Osteoblast (primary cell): ENCODE results near the gene GAS2L2. TPM values are rescaled to one million over a fixed set of nuclear protein-coding genes. Genes with fewer than 3 reads are reported as not detected.

Source experiments
- DNase-seq: peaks from one replicate; pipeline ENCODE4 v3.0.0; 2011; ENCODE audit warnings: low spot score, mixed read lengths; ENCODE audit not compliant: insufficient read length; ENCODE audit errors: missing footprints
- H2AFZ ChIP-seq: 2 replicates; pipeline ENCODE4 v1.6.0; 2011; ENCODE audit warnings: mild to moderate bottlenecking, low read length
- H3K27ac ChIP-seq: 2 replicates; pipeline ENCODE4 v1.5.1; 2011; ENCODE audit warnings: mild to moderate bottlenecking, low read depth, low read length, moderate library complexity
- H3K27me3 ChIP-seq: 2 replicates; pipeline ENCODE4 v1.6.0; 2012; ENCODE audit warnings: mild to moderate bottlenecking, control low read depth, inconsistent platforms, low read length, moderate library complexity; ENCODE audit not compliant: insufficient read depth
- H3K36me3 ChIP-seq: 2 replicates; pipeline ENCODE4 v1.5.1; 2011; ENCODE audit warnings: mild to moderate bottlenecking, low read length, control low read depth, moderate library complexity; ENCODE audit not compliant: insufficient read depth
- H3K4me1 ChIP-seq: 2 replicates; pipeline ENCODE4 v1.5.1; 2011; ENCODE audit warnings: mild to moderate bottlenecking, low read length, control low read depth, moderate library complexity; ENCODE audit not compliant: insufficient read depth
- H3K4me2 ChIP-seq: 2 replicates; pipeline ENCODE4 v1.6.0; 2011; ENCODE audit warnings: mild to moderate bottlenecking, low read length; ENCODE audit not compliant: insufficient read depth
- H3K4me3 ChIP-seq: fragments of 200-600 bp; sonication (generic); 3 replicates; pipeline ENCODE4 v1.5.1; 2012; ENCODE audit warnings: mild to moderate bottlenecking, low read length, inconsistent platforms; ENCODE audit not compliant: insufficient read depth
- H3K79me2 ChIP-seq: 2 replicates; pipeline ENCODE4 v1.6.0; 2012; ENCODE audit warnings: mild to moderate bottlenecking, low read length, control low read depth, inconsistent platforms; ENCODE audit not compliant: insufficient read depth
- H3K9me3 ChIP-seq: 2 replicates; pipeline ENCODE4 v1.5.1; 2011; ENCODE audit warnings: low read depth, low read length, control low read depth
- H4K20me1 ChIP-seq: 2 replicates; pipeline ENCODE4 v1.6.0; 2012; ENCODE audit warnings: mild to moderate bottlenecking, low read length, control low read depth; ENCODE audit not compliant: insufficient read depth
- total RNA-seq: library from RNA; depleted of rRNA; stranded (reverse); fragments of >200 nt; gene quantifications from 2 replicates; pipeline ENCODE4 v1.2.3, GENCODE V29; 2012
- TF ChIP-seq, protein P1 (sequence below): IDR thresholded peaks from 2 replicates; pipeline ENCODE4 v1.5.1; 2011; ENCODE audit warnings: mild to moderate bottlenecking, low read depth, low read length, moderate library complexity; ENCODE audit errors: extremely low read depth

The GAS2L2 gene
- total RNA-seq, 1 donor, result not detected

GRCh38 chr17:35764123-35764991 lies 11.3 kb upstream of the GAS2L2 start:
- Histone ChIP-seq H3K4me2 (peak overlapping the region; percentile 79), H3K79me2 (no peaks in the 10 kb centered on the region), H2AFZ (peak overlapping the region; percentile 85), H3K9me3 (no peaks in the 10 kb centered on the region), H3K4me1 (peaks cover 5% of the 10 kb centered on the region), H4K20me1 (no peaks in the 10 kb centered on the region), H3K27ac (no peak overlapping the region), H3K4me3 (peak overlapping the region; percentile 62), H3K36me3 (no peaks in the 10 kb centered on the region), H3K27me3 (peaks cover 25% of the 10 kb centered on the region)
- TF ChIP-seq, protein P1, sequence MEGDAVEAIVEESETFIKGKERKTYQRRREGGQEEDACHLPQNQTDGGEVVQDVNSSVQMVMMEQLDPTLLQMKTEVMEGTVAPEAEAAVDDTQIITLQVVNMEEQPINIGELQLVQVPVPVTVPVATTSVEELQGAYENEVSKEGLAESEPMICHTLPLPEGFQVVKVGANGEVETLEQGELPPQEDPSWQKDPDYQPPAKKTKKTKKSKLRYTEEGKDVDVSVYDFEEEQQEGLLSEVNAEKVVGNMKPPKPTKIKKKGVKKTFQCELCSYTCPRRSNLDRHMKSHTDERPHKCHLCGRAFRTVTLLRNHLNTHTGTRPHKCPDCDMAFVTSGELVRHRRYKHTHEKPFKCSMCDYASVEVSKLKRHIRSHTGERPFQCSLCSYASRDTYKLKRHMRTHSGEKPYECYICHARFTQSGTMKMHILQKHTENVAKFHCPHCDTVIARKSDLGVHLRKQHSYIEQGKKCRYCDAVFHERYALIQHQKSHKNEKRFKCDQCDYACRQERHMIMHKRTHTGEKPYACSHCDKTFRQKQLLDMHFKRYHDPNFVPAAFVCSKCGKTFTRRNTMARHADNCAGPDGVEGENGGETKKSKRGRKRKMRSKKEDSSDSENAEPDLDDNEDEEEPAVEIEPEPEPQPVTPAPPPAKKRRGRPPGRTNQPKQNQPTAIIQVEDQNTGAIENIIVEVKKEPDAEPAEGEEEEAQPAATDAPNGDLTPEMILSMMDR, result peak; percentile 75
- peak; percentile 100 for DNase-seq

DNA sequence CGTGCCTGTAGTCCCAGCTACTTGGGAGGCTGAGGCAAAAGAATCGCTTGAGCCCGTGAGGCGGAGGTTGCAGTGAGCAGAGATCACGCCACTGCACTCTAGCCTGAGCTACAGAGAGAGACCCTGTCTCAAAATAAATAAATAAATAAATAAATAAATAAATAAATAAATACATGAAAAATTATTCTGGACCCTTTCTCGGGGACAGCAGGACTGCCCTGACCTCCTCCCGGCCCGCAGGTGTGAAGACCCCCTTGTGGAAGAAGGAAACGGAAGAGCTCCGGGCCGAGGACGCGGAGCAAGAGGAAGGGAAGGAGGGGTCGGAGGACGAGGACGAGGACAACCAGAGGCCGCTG lies 10.7 kb upstream of the GAS2L2 start:
- TF ChIP-seq, protein P1, result no peak

DNA sequence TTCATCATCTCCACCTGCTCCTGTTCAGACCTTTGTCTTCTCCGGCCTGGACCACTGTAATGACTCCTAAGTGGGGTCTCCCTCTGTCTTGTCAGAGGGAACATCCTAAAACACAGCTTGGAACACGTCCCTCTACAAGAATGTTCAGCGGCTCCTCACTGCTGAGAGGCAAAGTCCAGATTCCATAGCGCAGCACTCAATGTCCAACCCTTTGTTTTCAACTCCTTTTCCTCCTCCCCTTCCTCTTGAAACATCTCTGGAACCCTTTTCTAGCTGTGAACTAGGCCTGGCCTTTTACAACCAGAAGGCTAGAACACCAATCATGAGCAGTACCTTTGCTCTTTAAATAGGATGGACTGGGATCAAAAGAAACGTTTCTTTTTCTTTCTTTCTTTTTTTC lies 8.6 kb upstream of the GAS2L2 start:
- H3K9me3 ChIP-seq, result no peaks in the 10 kb centered on the region
- H2AFZ ChIP-seq, result no peak overlapping the region
- TF ChIP-seq, protein P1, result no peak
- DNase-seq, result peak; percentile 9
- H3K27me3 ChIP-seq, result peaks cover 16% of the 10 kb centered on the region
- H3K4me3 ChIP-seq, result no peak overlapping the region
- no peaks in the 10 kb centered on the region for H3K79me2 ChIP-seq
- H4K20me1 ChIP-seq, result no peaks in the 10 kb centered on the region
- H3K27ac ChIP-seq, result no peak overlapping the region
- H3K36me3 ChIP-seq, result no peaks in the 10 kb centered on the region
- no peak overlapping the region for H3K4me2 ChIP-seq
- peaks cover 5% of the 10 kb centered on the region for H3K4me1 ChIP-seq

More for the DNA sequence above, 10.7 kb upstream of the GAS2L2 start:
- H3K4me3 ChIP-seq, result peak overlapping the region; percentile 62
- H3K27ac ChIP-seq, result no peak overlapping the region
- H3K36me3 ChIP-seq, result no peaks in the 10 kb centered on the region
- no peaks in the 10 kb centered on the region for H3K79me2 ChIP-seq
- DNase-seq, result no peak
- H3K4me2 ChIP-seq, result peak overlapping the region; percentile 79
- H2AFZ ChIP-seq, result peak overlapping the region; percentile 85
- H3K4me1 ChIP-seq, result peaks cover 5% of the 10 kb centered on the region
- no peaks in the 10 kb centered on the region for H4K20me1 ChIP-seq
- peaks cover 25% of the 10 kb centered on the region for H3K27me3 ChIP-seq
- no peaks in the 10 kb centered on the region for H3K9me3 ChIP-seq

DNA sequence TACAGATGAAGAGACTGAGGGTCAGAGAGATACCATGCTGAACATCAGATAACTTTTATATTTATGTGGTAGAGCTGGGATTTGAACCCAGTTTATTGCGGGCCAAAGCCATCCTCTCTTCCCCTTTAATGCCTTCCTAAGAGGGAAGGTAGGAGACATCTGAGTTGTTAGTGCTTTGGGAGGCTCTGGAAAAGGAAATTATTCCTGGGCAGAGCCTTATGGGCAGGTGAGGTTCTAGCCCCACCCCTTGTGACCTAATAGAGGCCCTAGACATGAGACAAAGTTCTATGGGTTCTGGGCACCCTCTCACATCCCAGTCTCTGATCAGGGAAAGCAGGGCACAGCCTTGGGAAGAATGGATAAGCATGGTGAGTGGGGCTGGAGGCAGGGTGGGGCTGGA lies 7.5 kb upstream of the GAS2L2 start, which contains the start of gene C17orf50:
Gene C17orf50, plus strand, starts transcription at position 301 of the 400 bp plus-strand sequence. Its CDS starts 55 bp downstream, at position 356.
- Histone ChIP-seq H3K27ac (no peak within 1 kb of the TSS), H3K27me3 (peaks cover 11% of the 10 kb centered on the region), H3K4me2 (no peak within 1 kb of the TSS), H3K4me3 (no peak within 1 kb of the TSS), H3K4me1 (peaks cover 5% of the 10 kb centered on the region), H4K20me1 (no peaks in the 10 kb centered on the region), H2AFZ (no peak within 1 kb of the TSS), H3K36me3 (no peaks in the 10 kb centered on the region), H3K9me3 (no peaks in the 10 kb centered on the region), H3K79me2 (no peaks in the 10 kb centered on the region)
- TF ChIP-seq, protein P1, result no peak
- DNase-seq, result no peak
